ENCODE measurements around the gene SLC29A3. TPM values are rescaled to one million over a fixed set of nuclear protein-coding genes. Genes with fewer than 3 reads are reported as not detected.

Gene SLC29A3
- total RNA-seq, 1 experiment from 2014 or later, result 5.9 TPM

- TF ChIP-seq, protein P1, sequence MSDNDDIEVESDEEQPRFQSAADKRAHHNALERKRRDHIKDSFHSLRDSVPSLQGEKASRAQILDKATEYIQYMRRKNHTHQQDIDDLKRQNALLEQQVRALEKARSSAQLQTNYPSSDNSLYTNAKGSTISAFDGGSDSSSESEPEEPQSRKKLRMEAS (IDR thresholded peaks at IDR 0.05), result no peak
Measured at GRCh38 chr10:71269301-71270288, 49.5 kb upstream of the SLC29A3 start (continued).

DNA sequence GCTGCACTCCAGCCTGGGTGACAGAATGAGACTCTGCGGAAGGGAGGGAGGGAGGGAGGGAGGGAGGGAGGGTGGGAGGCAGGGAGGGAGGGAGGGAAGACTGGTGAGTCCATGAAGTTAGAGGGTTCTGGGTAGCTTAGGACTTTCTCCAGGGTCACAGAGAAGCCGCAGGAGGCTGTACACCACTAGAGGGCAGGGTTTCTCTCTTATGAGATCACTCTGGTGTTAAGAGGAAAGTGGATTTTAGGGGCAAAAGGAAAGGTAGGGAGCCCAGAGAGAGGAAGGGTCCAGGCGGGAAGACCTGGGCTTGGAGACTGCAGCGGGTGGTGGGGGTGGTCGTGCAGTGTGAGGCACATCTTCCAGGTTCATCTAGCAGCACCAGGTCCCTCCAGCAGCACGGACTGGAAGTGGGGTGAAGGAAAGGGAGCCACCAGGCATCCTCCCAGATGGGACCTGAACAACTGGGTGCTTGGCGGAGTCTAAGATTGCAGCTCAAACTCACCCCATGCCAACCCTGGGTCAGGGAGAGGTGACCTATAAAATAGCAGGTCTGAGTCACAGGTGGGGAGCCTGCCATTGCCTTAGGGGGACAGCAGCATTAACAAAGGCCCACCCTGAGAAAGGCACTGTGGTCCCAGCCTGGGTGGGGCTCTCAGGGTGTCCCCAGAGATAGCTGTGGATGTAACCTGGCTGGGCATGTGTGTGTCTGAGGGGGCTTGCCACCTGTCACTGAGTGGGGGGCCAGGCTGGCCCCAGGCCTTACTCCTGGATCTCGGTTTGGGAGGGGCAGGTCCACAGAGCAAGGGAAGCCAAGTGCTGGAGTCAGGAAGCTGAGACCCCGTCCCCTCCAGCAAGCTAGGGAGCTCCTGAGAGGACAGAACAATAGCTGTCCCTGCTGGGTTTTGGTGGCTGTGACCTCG is 48.5 kb upstream of the SLC29A3 start:
- ChIA-PET RAD21 (ENCODE audit: low non-redundant PET in 1 of 2, low total read pairs in 2 of 2, uncharacterized antibody in 2 of 2, unreplicated experiment in 2 of 2) (interaction anchor here in 1 of 2 experiments (0.8 kb wide), 1 partner anchor 366 kb away, joined by 4 read pairs; no protein-coding TSS in a partner anchor), POLR2A (interaction anchor here (0.7 to 1.6 kb wide), 4 partner anchors 10 to 53 kb away, joined by 3 to 7 read pairs (median 4); no protein-coding TSS in a partner anchor)
- H3K4me2 ChIP-seq (ENCODE audit: low read length), result peak overlapping the region; percentile 20; the same call in 1 of the 2 replicates

More for the DNA sequence above, 48.5 kb upstream of the SLC29A3 start:
- Histone ChIP-seq H2AFZ (ENCODE audit: low read depth, low read length, poor library complexity, severe bottlenecking) (no peak overlapping the region), H3K27ac (ENCODE audit: low read depth, low read length) (no peak overlapping the region), H3K4me1 (ENCODE audit: control insufficient read depth in 1 of 2, insufficient read depth in 2 of 2, low read length in 2 of 2) (peaks cover 24 to 34% of the 10 kb centered on the region in 2 experiments; a peak in 3 of 4 replicates), H3K9ac (ENCODE audit: low read length) (no peak overlapping the region), H3K27me3 (ENCODE audit: insufficient read depth, low read length) (no peaks in the 10 kb centered on the region), H3K4me3 (replicated peaks in 1 of 2; ENCODE audit: low read depth in 1 of 2, low read length in 2 of 2) (no peak overlapping the region), H3K9me2 (ENCODE audit: insufficient read depth) (no peaks in the 10 kb centered on the region), H3K9me3 (ENCODE audit: control insufficient read depth in 1 of 2, insufficient read depth in 1 of 2, low read depth in 1 of 2, low read length in 2 of 2) (no peaks in the 10 kb centered on the region), H3K79me2 (ENCODE audit: insufficient read depth, low read length) (no peaks in the 10 kb centered on the region), H3K36me3 (ENCODE audit: control insufficient read depth in 1 of 2, insufficient read depth in 2 of 2, low read length in 2 of 2) (no peaks in the 10 kb centered on the region), H4K20me1 (ENCODE audit: insufficient read depth) (no peaks in the 10 kb centered on the region)
- BruUV-seq (replicated peaks), result no TSS peak
- CTCF ChIA-PET, result interaction anchor here (0.6 to 2.2 kb wide), 21 partner anchors 8 to 383 kb away, joined by 3 to 45 read pairs (median 3); no protein-coding TSS in a partner anchor
- ATAC-seq, result peak; percentile 91
- peak; percentile 68 for DNase-seq (ENCODE audit: low read depth, low spot score)
- peak; percentile 27 for TF ChIP-seq YY1 (IDR thresholded peaks at IDR 0.05; ENCODE audit: extremely low read depth, insufficient replicate concordance, low read depth, low read length)
- TF ChIP-seq CTCF (IDR thresholded peaks at IDR 0.05 in 2 of 3, conservative IDR thresholded peaks at IDR 0.05 in 1 of 3; ENCODE audit: borderline replicate concordance in 1 of 3, insufficient read depth in 1 of 3, low read depth in 2 of 3, low read length in 2 of 3), result peak; percentile 32 to 85 (median 65); a peak in 5 of 6 replicates
- no peak for TF ChIP-seq POLR2A (IDR thresholded peaks at IDR 0.05; ENCODE audit: borderline replicate concordance, extremely low read depth, insufficient read depth, insufficient read length)
- no peak for TF ChIP-seq ELF1 (IDR thresholded peaks at IDR 0.05; ENCODE audit: borderline replicate concordance, low read depth)
- peak; percentile 57 for TF ChIP-seq RAD21 (IDR thresholded peaks at IDR 0.05; ENCODE audit: low read depth)
- no peak for TF ChIP-seq ZNF274 (IDR thresholded peaks at IDR 0.05; ENCODE audit: low read depth, low read length)
- TF ChIP-seq JUND (IDR thresholded peaks at IDR 0.05), result no peak
- TF ChIP-seq ZBTB33 (IDR thresholded peaks at IDR 0.05; ENCODE audit: extremely low read depth, insufficient replicate concordance, low read length), result no peak
- TF ChIP-seq SIN3A (IDR thresholded peaks at IDR 0.05; ENCODE audit: low read depth), result no peak
- no peak for TF ChIP-seq SRF (IDR thresholded peaks at IDR 0.05; ENCODE audit: low read depth)
- TF ChIP-seq SP1 (IDR thresholded peaks at IDR 0.05; ENCODE audit: low read depth), result no peak
- intact Hi-C loops (cut with micrococcal nuclease), result loop anchor here (2.0 to 5.0 kb wide), 2 partner anchors 343 to 368 kb away; no protein-coding TSS in a partner anchor
